Measurements from ENCODE around the gene TIE1. TPM values are rescaled to one million over a fixed set of nuclear protein-coding genes. Genes with fewer than 3 reads are reported as not detected.

The TIE1 gene
- total RNA-seq, 1 donor from 2014 or later: 0.98 TPM

DNA sequence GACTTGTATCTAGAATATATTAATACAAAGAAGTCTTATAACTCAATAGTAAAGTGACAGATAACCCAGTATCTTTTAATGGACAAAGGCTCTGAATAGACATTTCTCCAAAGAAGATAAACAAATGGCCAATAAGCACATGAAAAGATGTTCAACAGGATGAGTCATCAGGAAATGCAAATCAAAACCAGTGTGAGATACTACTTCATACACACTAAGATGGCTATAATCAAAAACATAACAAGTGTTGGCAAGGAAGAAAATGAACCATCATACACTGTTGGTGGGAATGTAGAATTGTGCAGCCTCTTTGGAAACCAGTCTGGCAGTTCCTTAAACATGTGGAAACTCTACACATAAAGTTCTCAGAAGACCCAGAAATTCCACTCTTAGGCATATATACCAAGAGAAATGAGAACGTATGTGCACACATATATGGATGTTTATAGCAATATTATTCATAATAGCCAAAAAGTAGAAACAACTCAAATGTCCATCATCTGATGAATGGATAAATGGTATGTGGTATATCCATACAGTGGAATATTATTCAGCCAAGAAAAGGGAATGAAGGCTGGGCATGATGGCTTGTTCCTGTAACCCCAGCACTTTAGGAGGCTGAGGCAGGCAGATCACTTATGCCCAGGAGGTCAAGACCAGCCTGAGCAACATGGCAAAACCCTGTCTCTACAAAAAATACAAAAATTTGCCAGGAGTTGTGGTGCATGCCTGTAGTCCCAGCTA lies 26.9 kb downstream of the TIE1 start:
- no peaks in the 10 kb centered on the region for H3K27me3 ChIP-seq (ENCODE audit: insufficient read depth, low read length)
- peaks cover 9% of the 10 kb centered on the region for H3K9me3 Mint-ChIP-seq (ENCODE audit: unreplicated experiment)
- no peak overlapping the region for H3K27ac ChIP-seq (ENCODE audit: low read depth, low read length)
- H3K9ac ChIP-seq (ENCODE audit: low read length): no peak overlapping the region
- H3K4me3 Mint-ChIP-seq (ENCODE audit: unreplicated experiment): no peak overlapping the region
- H3K36me3 Mint-ChIP-seq (ENCODE audit: low read depth, unreplicated experiment): peaks cover 4% of the 10 kb centered on the region
- no peak overlapping the region for H3K4me3 ChIP-seq (ENCODE audit: insufficient read depth, low read depth, low read length)
- H3K79me2 ChIP-seq (ENCODE audit: insufficient read depth, low read length): no peaks in the 10 kb centered on the region
- DNase-seq (ENCODE audit: low read depth) (no peak), FAIRE-seq (no peak)
- no peak overlapping the region for H2AFZ ChIP-seq (ENCODE audit: low read depth, low read length)
- H3K36me3 ChIP-seq (ENCODE audit: insufficient read depth, low read length): no peaks in the 10 kb centered on the region
- H3K4me2 ChIP-seq (ENCODE audit: low read length): no peak overlapping the region
- H3K27ac Mint-ChIP-seq (ENCODE audit: unreplicated experiment): no peak overlapping the region
- TF ChIP-seq, protein P1, sequence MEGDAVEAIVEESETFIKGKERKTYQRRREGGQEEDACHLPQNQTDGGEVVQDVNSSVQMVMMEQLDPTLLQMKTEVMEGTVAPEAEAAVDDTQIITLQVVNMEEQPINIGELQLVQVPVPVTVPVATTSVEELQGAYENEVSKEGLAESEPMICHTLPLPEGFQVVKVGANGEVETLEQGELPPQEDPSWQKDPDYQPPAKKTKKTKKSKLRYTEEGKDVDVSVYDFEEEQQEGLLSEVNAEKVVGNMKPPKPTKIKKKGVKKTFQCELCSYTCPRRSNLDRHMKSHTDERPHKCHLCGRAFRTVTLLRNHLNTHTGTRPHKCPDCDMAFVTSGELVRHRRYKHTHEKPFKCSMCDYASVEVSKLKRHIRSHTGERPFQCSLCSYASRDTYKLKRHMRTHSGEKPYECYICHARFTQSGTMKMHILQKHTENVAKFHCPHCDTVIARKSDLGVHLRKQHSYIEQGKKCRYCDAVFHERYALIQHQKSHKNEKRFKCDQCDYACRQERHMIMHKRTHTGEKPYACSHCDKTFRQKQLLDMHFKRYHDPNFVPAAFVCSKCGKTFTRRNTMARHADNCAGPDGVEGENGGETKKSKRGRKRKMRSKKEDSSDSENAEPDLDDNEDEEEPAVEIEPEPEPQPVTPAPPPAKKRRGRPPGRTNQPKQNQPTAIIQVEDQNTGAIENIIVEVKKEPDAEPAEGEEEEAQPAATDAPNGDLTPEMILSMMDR (IDR thresholded peaks at IDR 0.05; ENCODE audit: insufficient read depth, low read depth, low read length): no peak
- no peak for TF ChIP-seq EZH2 (IDR thresholded peaks at IDR 0.05; ENCODE audit: insufficient read depth, low read length)
- H4K20me1 ChIP-seq (ENCODE audit: insufficient read depth, low read length): no peaks in the 10 kb centered on the region
- H3K4me1 ChIP-seq (ENCODE audit: insufficient read depth, low read length): peaks cover 14% of the 10 kb centered on the region
- no peaks in the 10 kb centered on the region for H3K27me3 Mint-ChIP-seq (ENCODE audit: low read depth, unreplicated experiment)
- H3K4me1 Mint-ChIP-seq (ENCODE audit: low read depth, unreplicated experiment): peaks cover 9% of the 10 kb centered on the region
- no peaks in the 10 kb centered on the region for H3K9me3 ChIP-seq (ENCODE audit: insufficient read depth, low read depth, low read length)

DNA sequence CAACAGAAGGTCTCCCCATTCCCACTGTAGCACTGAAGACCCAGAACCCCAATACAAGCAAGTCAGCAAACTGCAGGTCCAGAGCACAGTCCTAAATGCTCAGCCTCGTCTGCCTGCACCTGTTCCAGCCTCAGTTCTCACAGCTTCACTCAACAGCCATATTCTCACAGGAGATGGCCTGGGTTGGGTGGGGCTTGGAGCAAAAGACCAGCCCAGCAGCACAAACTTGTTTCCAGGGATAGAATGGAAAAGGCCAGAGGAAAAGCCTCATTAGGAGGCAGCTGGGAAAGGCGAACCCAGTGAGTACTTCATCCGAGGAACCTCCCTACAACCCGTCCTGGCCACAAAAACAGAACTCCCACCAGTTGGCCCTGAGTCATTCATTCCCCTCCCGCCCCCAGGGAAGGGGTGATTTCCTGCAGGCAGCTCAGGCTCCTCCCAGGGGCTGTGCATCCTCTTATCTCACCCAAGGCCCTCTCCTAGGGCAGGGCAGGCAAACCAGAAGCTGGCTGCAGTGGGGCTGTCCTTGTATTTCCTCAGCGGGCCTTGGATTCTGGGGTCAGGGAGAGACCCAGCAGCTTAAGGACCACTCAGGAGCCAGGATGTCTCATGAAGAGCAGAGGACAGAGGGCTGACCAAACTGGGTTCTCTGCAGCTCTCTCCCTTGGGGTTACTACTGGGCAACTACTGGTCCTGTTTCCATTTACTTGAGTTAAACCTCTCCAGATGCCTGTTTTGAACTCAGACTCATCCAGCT lies 29.4 kb downstream of the TIE1 start:
- Histone ChIP-seq H3K79me2 (ENCODE audit: insufficient read depth, low read length) (no peaks in the 10 kb centered on the region), H3K36me3 (ENCODE audit: insufficient read depth, low read length) (no peaks in the 10 kb centered on the region), H3K4me1 (ENCODE audit: insufficient read depth, low read length) (peaks cover 14% of the 10 kb centered on the region), H4K20me1 (ENCODE audit: insufficient read depth, low read length) (no peaks in the 10 kb centered on the region), H3K9me3 (ENCODE audit: insufficient read depth, low read depth, low read length) (no peaks in the 10 kb centered on the region), H2AFZ (ENCODE audit: low read depth, low read length) (peak overlapping the region; percentile 64), H3K9ac (ENCODE audit: low read length) (no peak overlapping the region), H3K4me2 (ENCODE audit: low read length) (peak overlapping the region; percentile 43), H3K4me3 (ENCODE audit: insufficient read depth, low read depth, low read length) (no peak overlapping the region), H3K27me3 (ENCODE audit: insufficient read depth, low read length) (no peaks in the 10 kb centered on the region), H3K27ac (ENCODE audit: low read depth, low read length) (peak overlapping the region; percentile 4)
- Mint-ChIP-seq H3K4me1 (ENCODE audit: low read depth, unreplicated experiment) (peaks cover 7% of the 10 kb centered on the region), H3K4me3 (ENCODE audit: unreplicated experiment) (no peak overlapping the region), H3K9me3 (ENCODE audit: unreplicated experiment) (peaks cover 2% of the 10 kb centered on the region), H3K27ac (ENCODE audit: unreplicated experiment) (no peak overlapping the region), H3K27me3 (ENCODE audit: low read depth, unreplicated experiment) (peaks cover 6% of the 10 kb centered on the region), H3K36me3 (ENCODE audit: low read depth, unreplicated experiment) (peaks cover 2% of the 10 kb centered on the region)
- DNase-seq (ENCODE audit: low read depth) (peak; percentile 81), FAIRE-seq (no peak)
- TF ChIP-seq EZH2 (IDR thresholded peaks at IDR 0.05; ENCODE audit: insufficient read depth, low read length): no peak
- TF ChIP-seq, protein P1 (IDR thresholded peaks at IDR 0.05; ENCODE audit: insufficient read depth, low read depth, low read length): no peak

All from astrocyte (in vitro differentiated cells and primary cell).